Activated CD4-positive, alpha-beta T cell treated with anti-CD3 and anti-CD28 coated beads, Interleukin-2, amount 50 U/mL, for 16 hours (primary cell): ENCODE measurements around the gene TPM1.
A peak's percentile ranks its signal among the peaks of the same experiment; 100 is the strongest.

ENCODE experiments used
- DNase-seq: peaks from one replicate; pipeline ENCODE4 v3.0.0-alpha.2; 2020

The TPM1 gene

GRCh38 chr15:63043335-63044076, 959 bp downstream of the TPM1 start:
- no peak for DNase-seq

- no peak for DNase-seq
These were observed 1.6 kb downstream of the TPM1 start for GRCh38 chr15:63044077-63044644.

DNA sequence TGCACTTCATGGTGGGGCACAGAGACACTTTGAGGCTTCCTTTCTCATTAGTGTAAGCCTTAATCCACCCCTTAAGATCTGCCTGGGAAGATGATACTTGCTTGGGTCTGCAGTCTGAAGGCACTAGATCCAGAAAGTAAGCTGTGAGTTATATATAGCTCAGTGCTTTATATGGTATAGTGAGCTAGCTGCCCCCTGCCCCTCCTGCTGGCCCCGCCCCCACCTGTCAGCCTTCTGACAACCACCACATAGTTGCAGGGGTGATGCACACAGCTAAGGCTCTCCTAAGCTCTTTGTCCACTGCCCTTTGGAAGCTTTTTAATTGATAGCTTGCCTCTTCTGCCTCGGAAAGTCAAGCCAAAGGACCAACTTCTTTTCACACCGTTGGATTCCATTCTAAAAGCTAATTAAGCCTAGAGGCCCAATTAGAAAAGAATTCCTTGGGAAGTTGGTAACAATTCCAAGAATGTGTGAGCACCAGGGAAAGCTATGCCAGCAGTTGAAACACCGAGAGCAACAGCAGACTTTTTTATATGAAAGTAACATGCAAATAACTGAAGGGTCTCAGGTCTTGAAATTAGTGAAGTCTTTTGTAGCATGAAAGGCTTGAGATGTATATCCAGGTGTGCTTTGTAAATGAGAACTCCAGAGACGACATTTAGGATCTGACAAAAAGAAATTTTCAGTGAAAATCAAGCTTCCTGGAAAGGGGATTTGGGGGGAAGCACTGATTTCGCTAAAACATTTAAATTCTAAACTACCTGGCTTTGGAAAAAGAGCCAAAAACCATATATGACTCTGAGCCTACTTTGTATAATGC, 2.3 kb downstream of the TPM1 start:
- DNase-seq: no peak

- no peak for DNase-seq
These were observed 2.9 kb downstream of the TPM1 start for GRCh38 chr15:63045465-63045840.

GRCh38 chr15:63045879-63046278, 3.3 kb downstream of the TPM1 start:
- no peak for DNase-seq

DNA sequence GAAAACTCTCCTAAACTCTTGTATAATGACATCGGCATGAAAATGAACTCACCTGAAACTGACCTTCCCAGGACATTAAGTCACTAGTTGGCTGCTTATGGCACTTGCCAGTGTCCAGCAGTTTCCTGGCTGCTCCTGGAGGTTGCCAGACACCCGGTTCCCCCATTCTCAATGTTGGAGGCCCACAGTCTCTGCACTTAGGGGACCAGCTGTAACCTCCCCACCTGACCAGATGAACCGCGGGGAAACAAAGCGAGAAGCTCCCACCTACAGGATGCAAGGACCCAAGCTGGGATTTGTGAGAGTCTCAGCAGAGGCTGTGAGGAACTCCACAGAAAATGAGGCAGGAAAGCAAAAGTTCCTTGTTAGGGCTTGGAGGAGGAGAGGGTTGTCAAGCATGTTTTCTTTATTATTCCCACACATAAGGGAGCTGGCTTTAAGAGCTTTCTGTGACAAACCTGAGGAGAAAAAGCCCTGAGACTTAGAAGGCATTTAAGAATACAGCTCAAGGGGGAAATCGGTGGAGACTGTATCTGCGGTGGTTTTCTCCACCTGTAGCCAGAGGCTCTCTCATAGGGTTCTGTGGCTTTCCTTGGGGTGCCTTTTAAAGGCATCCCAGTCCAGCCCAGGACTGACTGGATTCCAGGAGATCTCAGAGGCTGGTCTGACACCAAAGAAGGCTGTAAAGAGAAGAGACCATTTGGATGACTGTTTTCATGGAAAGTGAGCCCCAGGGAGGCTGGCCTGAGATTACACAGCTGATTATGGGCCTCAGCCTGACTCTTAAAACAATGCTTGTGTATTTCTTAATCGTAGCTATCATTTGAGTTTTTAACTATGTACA, 4.6 kb downstream of the TPM1 start:
- DNase-seq: no peak

GRCh38 chr15:63047792-63048114, 5.2 kb downstream of the TPM1 start:
- DNase-seq: no peak

- peak; percentile 82 for DNase-seq
These were observed 5.7 kb downstream of the TPM1 start for GRCh38 chr15:63048115-63048775.

- peak; percentile 27 for DNase-seq
These were observed 6.5 kb downstream of the TPM1 start for GRCh38 chr15:63048776-63049665.

DNA sequence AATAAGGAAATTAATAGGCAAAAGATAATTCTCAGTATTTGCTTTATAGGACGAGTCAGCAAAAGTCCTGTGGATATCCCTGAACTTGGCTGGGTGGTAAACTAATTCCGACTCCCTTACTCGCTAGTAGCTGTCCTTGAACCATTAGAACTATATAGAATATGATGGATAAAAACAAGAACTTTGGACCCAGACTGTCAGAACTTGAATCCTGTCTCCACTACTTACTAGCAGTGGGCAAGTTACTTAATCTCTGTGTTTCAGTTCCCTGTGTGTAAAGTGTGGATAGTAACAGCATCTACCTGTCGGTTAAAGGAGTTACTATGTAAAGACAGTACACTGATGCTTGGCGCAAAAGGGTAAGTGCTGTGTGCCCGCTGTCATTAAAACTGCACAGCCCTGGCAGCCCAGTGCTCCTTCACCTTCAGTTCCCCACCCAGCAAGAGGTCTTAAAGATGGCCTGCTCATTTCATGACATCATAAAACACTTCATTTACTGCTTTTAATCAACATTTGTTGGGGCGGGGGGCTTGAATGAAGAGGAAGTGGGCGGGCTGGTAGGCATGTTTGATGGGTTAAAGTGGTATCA, 7.3 kb downstream of the TPM1 start:
- DNase-seq: no peak

- no peak for DNase-seq
These were observed 8.2 kb downstream of the TPM1 start for GRCh38 chr15:63050731-63051155.

- DNase-seq: no peak
These were observed 8.9 kb downstream of the TPM1 start for GRCh38 chr15:63051156-63052066.

- DNase-seq: no peak
These were observed 9.7 kb downstream of the TPM1 start for GRCh38 chr15:63052077-63052841.

- DNase-seq: no peak
These were observed 10.6 kb downstream of the TPM1 start for GRCh38 chr15:63052961-63053698.

DNA sequence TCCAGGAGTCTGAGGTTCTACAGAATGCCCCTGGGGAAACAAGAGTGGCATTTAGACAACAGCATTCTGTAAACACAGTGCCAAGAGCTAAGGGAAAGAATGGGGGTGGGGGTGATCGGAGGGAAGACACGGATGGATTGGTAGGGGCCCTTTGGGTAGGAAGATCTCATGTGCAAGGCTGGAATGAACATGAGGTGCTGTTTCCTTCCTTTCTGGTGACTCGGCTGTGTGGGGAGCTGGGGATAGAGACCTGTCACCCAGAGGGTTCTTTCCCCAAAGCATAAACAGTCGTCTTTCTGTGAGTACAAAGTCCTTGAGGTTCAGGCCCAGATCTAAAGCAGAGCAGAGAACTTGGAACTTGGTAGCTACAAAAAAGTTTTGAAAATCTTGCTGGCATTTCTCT, 11.7 kb downstream of the TPM1 start:
- no peak for DNase-seq

GRCh38 chr15:63054985-63055384, 12.4 kb downstream of the TPM1 start:
- DNase-seq: no peak

DNA sequence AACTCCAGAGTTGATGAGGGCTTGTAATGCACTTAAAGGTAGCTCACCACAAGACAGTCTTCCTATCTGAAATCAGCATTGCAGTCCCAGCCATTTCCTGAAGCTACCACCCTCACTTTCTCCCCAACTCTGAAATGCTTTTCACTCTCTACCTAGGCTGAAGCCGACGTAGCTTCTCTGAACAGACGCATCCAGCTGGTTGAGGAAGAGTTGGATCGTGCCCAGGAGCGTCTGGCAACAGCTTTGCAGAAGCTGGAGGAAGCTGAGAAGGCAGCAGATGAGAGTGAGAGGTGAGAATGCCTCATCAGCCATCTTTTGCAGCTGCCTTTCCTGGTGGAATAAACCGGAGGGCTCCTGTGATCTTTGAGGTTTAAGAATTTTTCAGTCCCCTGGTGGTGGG, 14.3 kb downstream of the TPM1 start:
- no peak for DNase-seq
